PC-9 (cell line): ENCODE measurements around the gene FASTKD1. TPM values are rescaled to one million over a fixed set of nuclear protein-coding genes. Genes with fewer than 3 reads are reported as not detected.
"Not testable (repeated sequence)": the region's sequence is repeated elsewhere in the genome, so short reads cannot be mapped to it uniquely, and the experiment has no call there.

Experiments
- BruUV-seq: library from RNA; stranded (reverse); fragments of 400-500 nt; replicated peaks from 2 replicates; lab custom pipeline; 2021; lab: Mats Ljungman, UMichigan
- CTCF ChIA-PET: fragments of 300-600 bp; sonication (Branson Sonifier 250); formaldehyde crosslinking; loops from one replicate; lab custom pipeline; 2022; ENCODE audit warnings: antibody characterized with exemption; lab: Charles Lee
- POLR2A ChIA-PET: fragments of 300-600 bp; sonication (Branson Sonifier 250); formaldehyde crosslinking; loops from one replicate; lab custom pipeline; 2022; ENCODE audit warnings: antibody characterized with exemption; ENCODE audit not compliant: unreplicated experiment; lab: Charles Lee
- DNase-seq, 2 experiments: peaks; one replicate each; pipeline versions ENCODE4 v3.0.0 to v3.0.0-alpha.2; 2015 to 2022; ENCODE audit warnings: mixed read lengths in 1 of 2
- H2AFZ ChIP-seq: fragments of 200-600 bp; sonication (generic); 2 replicates; pipeline ENCODE4 v1.8.1; 2017; ENCODE audit warnings: antibody characterized with exemption
- H3F3A ChIP-seq: fragments of 200-600 bp; sonication (generic); 2 replicates; pipeline ENCODE4 v1.8.1; 2017; ENCODE audit warnings: antibody characterized with exemption, mild to moderate bottlenecking, low read depth; ENCODE audit not compliant: insufficient read depth
- H3K27ac ChIP-seq: fragments of 200-600 bp; sonication (generic); 2 replicates; pipeline ENCODE4 v1.6.1; 2016; ENCODE audit warnings: mixed run types
- H3K27me3 ChIP-seq: fragments of 200-600 bp; sonication (generic); 2 replicates; pipeline ENCODE4 v1.6.1; 2016; ENCODE audit warnings: low read depth, mixed run types; ENCODE audit not compliant: insufficient read depth
- H3K36me3 ChIP-seq: fragments of 200-600 bp; sonication (generic); 2 replicates; pipeline ENCODE4 v1.6.1; 2016; ENCODE audit warnings: low read depth, mixed run types
- H3K4me1 ChIP-seq: fragments of 200-600 bp; sonication (generic); replicated peaks from 2 replicates; pipeline ENCODE4 v1.6.1; 2016; ENCODE audit warnings: mixed run types; ENCODE audit not compliant: insufficient read depth
- H3K4me2 ChIP-seq: fragments of 200-600 bp; sonication (generic); 2 replicates; pipeline ENCODE4 v1.6.1; 2017; ENCODE audit warnings: mixed run types
- H3K4me3 ChIP-seq: fragments of 200-600 bp; sonication (generic); 2 replicates; pipeline ENCODE4 v1.6.1; 2016; ENCODE audit warnings: mixed run types
- H3K79me2 ChIP-seq: fragments of 200-600 bp; sonication (generic); 2 replicates; pipeline ENCODE4 v1.6.1; 2017; ENCODE audit warnings: low read depth, mixed run types
- H3K9me2 ChIP-seq: fragments of 200-600 bp; sonication (generic); 2 replicates; pipeline ENCODE4 v1.8.1; 2017; ENCODE audit warnings: mild to moderate bottlenecking; ENCODE audit not compliant: insufficient read depth
- H3K9me3 ChIP-seq: fragments of 200-600 bp; sonication (generic); 2 replicates; pipeline ENCODE4 v1.8.1; 2016; ENCODE audit warnings: low read depth; ENCODE audit not compliant: insufficient read depth
- H4K20me1 ChIP-seq: fragments of 200-600 bp; sonication (generic); 2 replicates; pipeline ENCODE4 v1.8.1; 2017; ENCODE audit not compliant: insufficient read depth
- CTCF ChIP-seq: fragments of 200-600 bp; sonication (generic); conservative IDR thresholded peaks from 2 replicates; pipeline ENCODE4 v1.6.1; 2017; ENCODE audit warnings: mixed run types, antibody characterized with exemption, mild to moderate bottlenecking, moderate library complexity
- EZH2 ChIP-seq: fragments of 200-600 bp; sonication (generic); IDR thresholded peaks from 2 replicates; pipeline ENCODE4 v1.8.0; 2017; ENCODE audit warnings: antibody characterized with exemption, low read depth
- intact Hi-C: fragments of 100-400 bp; cut with micrococcal nuclease; formaldehyde crosslinking; loops from one replicate; pipeline ENCODE4 v1.10.0; 2022; ENCODE audit not compliant: unreplicated experiment
- total RNA-seq: library from RNA; stranded (reverse); gene quantifications from 2 replicates; pipeline ENCODE4 v1.2.3, GENCODE V29; 2021

FASTKD1 gene
- total RNA-seq, 1 experiment from 2014 or later, result 22.5 TPM

GRCh38 chr2:169609264-169609663 lies 35.6 kb upstream of the FASTKD1 start:
- H3K36me3 ChIP-seq, result peaks cover 7% of the 10 kb centered on the region; the same call in 1 of the 2 replicates
- no peaks in the 10 kb centered on the region for H3K27me3 ChIP-seq
- H3K27ac ChIP-seq, result no peak overlapping the region
- no peak for TF ChIP-seq CTCF
- no peak for TF ChIP-seq EZH2
- no peak overlapping the region for H3K4me2 ChIP-seq
- no peaks in the 10 kb centered on the region for H4K20me1 ChIP-seq
- H3K4me1 ChIP-seq, result no peaks in the 10 kb centered on the region
- POLR2A ChIA-PET, result no interaction called here
- no peak overlapping the region for H3K4me3 ChIP-seq
- intact Hi-C loops, result no loop called here
- no peaks in the 10 kb centered on the region for H3F3A ChIP-seq
- no peak overlapping the region for H2AFZ ChIP-seq
- no peaks in the 10 kb centered on the region for H3K9me3 ChIP-seq
- no peak for DNase-seq
- no peaks in the 10 kb centered on the region for H3K79me2 ChIP-seq
- BruUV-seq, result no TSS peak
- H3K9me2 ChIP-seq, result no peaks in the 10 kb centered on the region
- CTCF ChIA-PET, result no interaction called here

GRCh38 chr2:169599568-169599967 lies 25.9 kb upstream of the FASTKD1 start:
- Histone ChIP-seq H3K79me2 (peaks cover 55% of the 10 kb centered on the region), H4K20me1 (peaks cover 11% of the 10 kb centered on the region; the same call in 1 of the 2 replicates), H3K36me3 (no peaks in the 10 kb centered on the region), H3K4me2 (no peak overlapping the region), H3K9me3 (no peaks in the 10 kb centered on the region), H3K4me1 (no peaks in the 10 kb centered on the region), H3K4me3 (no peak overlapping the region), H2AFZ (no peak overlapping the region), H3K27me3 (no peaks in the 10 kb centered on the region), H3F3A (no peaks in the 10 kb centered on the region), H3K27ac (no peak overlapping the region), H3K9me2 (no peaks in the 10 kb centered on the region)
- BruUV-seq, result no TSS peak
- ChIA-PET CTCF (no interaction called here), POLR2A (no interaction called here)
- no peak for TF ChIP-seq CTCF
- TF ChIP-seq EZH2, result no peak
- intact Hi-C loops, result no loop called here
- no peak for DNase-seq

- peaks cover 61% of the 10 kb centered on the region for H3K79me2 ChIP-seq
- TF ChIP-seq EZH2, result no peak
- no peak for TF ChIP-seq CTCF
- H3K4me2 ChIP-seq, result no peak overlapping the region
- intact Hi-C loops, result no loop called here
- H3K4me3 ChIP-seq, result no peak overlapping the region
- H3F3A ChIP-seq, result no peaks in the 10 kb centered on the region
- POLR2A ChIA-PET, result no interaction called here
- H3K9me3 ChIP-seq, result no peaks in the 10 kb centered on the region
- no peak overlapping the region for H2AFZ ChIP-seq
- no peaks in the 10 kb centered on the region for H3K36me3 ChIP-seq
- no peaks in the 10 kb centered on the region for H3K4me1 ChIP-seq
- H3K27ac ChIP-seq, result no peak overlapping the region
- BruUV-seq, result no TSS peak
- H4K20me1 ChIP-seq, result peaks cover 11% of the 10 kb centered on the region; the same call in 1 of the 2 replicates
- H3K27me3 ChIP-seq, result no peaks in the 10 kb centered on the region
- no peak for DNase-seq
- no peaks in the 10 kb centered on the region for H3K9me2 ChIP-seq
- CTCF ChIA-PET, result no interaction called here
Observed at GRCh38 chr2:169598982-169599381, 25.3 kb upstream of the FASTKD1 start.

GRCh38 chr2:169596546-169596945 lies 22.9 kb upstream of the FASTKD1 start:
- H3K4me3 ChIP-seq, H3K9me3 ChIP-seq, H3K9me2 ChIP-seq, H3F3A ChIP-seq, H3K36me3 ChIP-seq, H2AFZ ChIP-seq, BruUV-seq, H3K27ac ChIP-seq, DNase-seq, H3K4me2 ChIP-seq, intact Hi-C loops, H3K27me3 ChIP-seq, H3K4me1 ChIP-seq, CTCF ChIA-PET: not testable (repeated sequence)
- peaks cover 11% of the 10 kb centered on the region; the same call in 1 of the 2 replicates for H4K20me1 ChIP-seq
- peaks cover 79% of the 10 kb centered on the region for H3K79me2 ChIP-seq
- POLR2A ChIA-PET, result interaction anchor here (0.7 kb wide), 1 partner anchor 237 kb away, joined by 3 read pairs; no protein-coding TSS in a partner anchor
